ENCODE data around the gene SLC38A7. TPM values are rescaled to one million over a fixed set of nuclear protein-coding genes. Genes with fewer than 3 reads are reported as not detected.

Gene SLC38A7
- total RNA-seq, 1 experiment from 2014 or later: 7.3 TPM

DNA sequence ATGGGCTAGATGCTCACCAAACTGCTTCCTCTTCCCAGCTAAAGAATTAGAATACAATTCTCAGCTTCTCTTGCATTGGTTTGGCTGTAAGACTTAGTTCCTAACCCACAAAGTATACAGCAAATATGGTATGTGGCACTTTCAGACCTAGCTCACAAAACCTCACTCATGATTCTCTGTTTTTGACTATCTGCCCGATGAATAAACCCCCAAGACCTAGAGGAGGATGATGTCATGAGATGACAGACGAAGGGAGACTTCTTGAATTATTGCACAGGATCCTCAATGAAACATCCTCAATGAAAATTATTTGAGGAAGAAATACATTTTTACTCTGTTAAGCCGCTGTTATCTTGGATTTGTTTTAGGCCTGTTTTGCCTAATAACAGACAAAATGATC is 69.3 kb downstream of the SLC38A7 start:
- no peak; the same call in 1 of the 2 replicates for ATAC-seq
- BruUV-seq (replicated peaks): no TSS peak
- Histone ChIP-seq H3K36me3 (ENCODE audit: low read depth, low read length) (peaks cover 4% of the 10 kb centered on the region; the same call in 1 of the 2 replicates), H4K20me1 (ENCODE audit: low read length) (peaks cover 3% of the 10 kb centered on the region; the same call in 1 of the 2 replicates), H3K9me3 (ENCODE audit: low read length) (no peaks in the 10 kb centered on the region), H3F3A (ENCODE audit: low read length, unreplicated experiment) (no peaks in the 10 kb centered on the region), H3K4me3 (ENCODE audit: low read length) (no peak overlapping the region), H3K27ac (ENCODE audit: low read length) (no peak overlapping the region), H3K9me2 (replicated peaks; ENCODE audit: low read length) (no peaks in the 10 kb centered on the region), H3K9ac (ENCODE audit: low read length) (no peak overlapping the region), H3K27me3 (ENCODE audit: low read length) (no peaks in the 10 kb centered on the region), H3K79me2 (ENCODE audit: low read length) (peaks cover 95% of the 10 kb centered on the region), H3K4me2 (ENCODE audit: low read length) (no peak overlapping the region), H2AFZ (ENCODE audit: low read length) (no peak overlapping the region), H3K4me1 (ENCODE audit: insufficient read depth, low read length) (peaks cover 15% of the 10 kb centered on the region)
- DNase-seq: no peak
- TF ChIP-seq EZH2phosphoT487 (IDR thresholded peaks at IDR 0.05; ENCODE audit: borderline replicate concordance, low read length) (no peak), EZH2 (IDR thresholded peaks at IDR 0.05; ENCODE audit: low read length, unreplicated experiment) (no peak)
- TF ChIP-seq, protein P1, sequence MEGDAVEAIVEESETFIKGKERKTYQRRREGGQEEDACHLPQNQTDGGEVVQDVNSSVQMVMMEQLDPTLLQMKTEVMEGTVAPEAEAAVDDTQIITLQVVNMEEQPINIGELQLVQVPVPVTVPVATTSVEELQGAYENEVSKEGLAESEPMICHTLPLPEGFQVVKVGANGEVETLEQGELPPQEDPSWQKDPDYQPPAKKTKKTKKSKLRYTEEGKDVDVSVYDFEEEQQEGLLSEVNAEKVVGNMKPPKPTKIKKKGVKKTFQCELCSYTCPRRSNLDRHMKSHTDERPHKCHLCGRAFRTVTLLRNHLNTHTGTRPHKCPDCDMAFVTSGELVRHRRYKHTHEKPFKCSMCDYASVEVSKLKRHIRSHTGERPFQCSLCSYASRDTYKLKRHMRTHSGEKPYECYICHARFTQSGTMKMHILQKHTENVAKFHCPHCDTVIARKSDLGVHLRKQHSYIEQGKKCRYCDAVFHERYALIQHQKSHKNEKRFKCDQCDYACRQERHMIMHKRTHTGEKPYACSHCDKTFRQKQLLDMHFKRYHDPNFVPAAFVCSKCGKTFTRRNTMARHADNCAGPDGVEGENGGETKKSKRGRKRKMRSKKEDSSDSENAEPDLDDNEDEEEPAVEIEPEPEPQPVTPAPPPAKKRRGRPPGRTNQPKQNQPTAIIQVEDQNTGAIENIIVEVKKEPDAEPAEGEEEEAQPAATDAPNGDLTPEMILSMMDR (conservative IDR thresholded peaks at IDR 0.05; ENCODE audit: low read depth, low read length): no peak
- POLR2A ChIA-PET (ENCODE audit: unreplicated experiment): no interaction called here
- CTCF ChIA-PET: no interaction called here
- intact Hi-C loops (cut with micrococcal nuclease): no loop called here

Other genes with a start within 250 kb of the SLC38A7 start
- gene NDRG4, start 184.6 kb downstream of the SLC38A7 start, total RNA-seq (2014; rRNA removed): 14.2 and 26.6 TPM in 2 replicates
- 22.0 and 22.5 TPM in 2 replicates for gene SETD6, start 169.3 kb downstream of the SLC38A7 start, total RNA-seq (2014; rRNA removed)
- 132 and 135 TPM in 2 replicates for gene CNOT1, start 54.9 kb downstream of the SLC38A7 start, total RNA-seq (2014; rRNA removed)
- 83.6 and 90.6 TPM in 2 replicates for gene GOT2, start 49.5 kb upstream of the SLC38A7 start, total RNA-seq (2014; rRNA removed)